Natural killer cell treated with Interleukin-12 subunit alpha and Interleukin-12 subunit beta and Interleukin-15 and Interleukin-18, amount 100 ng/mL, for 72 hours (primary cell): ENCODE measurements around the gene ZNF304. TPM values are rescaled to one million over a fixed set of nuclear protein-coding genes. Genes with fewer than 3 reads are reported as not detected.

Experiments
- total RNA-seq, 2 donors: library from RNA; stranded (reverse); gene quantifications; one replicate each; pipeline ENCODE4 v1.2.3, GENCODE V29; 2022

ZNF304 gene
- total RNA-seq, 2 donors from 2014 or later = 4.7 to 9.8 TPM

Other genes with a start within 250 kb of the ZNF304 start
- not detected for gene USP29, start 231.3 kb upstream of the ZNF304 start, total RNA-seq
- gene ZIM3, start 206.1 kb upstream of the ZNF304 start, total RNA-seq = not detected
- gene DUXA, start 183.8 kb upstream of the ZNF304 start, total RNA-seq = not detected
- gene ZNF264, start 159.8 kb upstream of the ZNF304 start, total RNA-seq = 10 to 100 TPM; 40.0 to 40.6 TPM
- gene AURKC, start 120.2 kb upstream of the ZNF304 start, total RNA-seq = 1 to 10 TPM; 1.0 to 2.0 TPM
- 10 to 100 TPM; 14.7 to 15.5 TPM for gene ZNF805, start 110.6 kb upstream of the ZNF304 start, total RNA-seq
- 100 to 1,000 TPM in 1 of 2 donors, 10 to 100 TPM in 1; 57.5 to 106 TPM for gene ZNF460, start 70.8 kb upstream of the ZNF304 start, total RNA-seq
- 1 to 10 TPM; 5.9 to 7.2 TPM for gene ZNF543, start 30.8 kb upstream of the ZNF304 start, total RNA-seq
- 1 to 10 TPM; 3.5 to 5.2 TPM for gene TRAPPC2B, start 12.3 kb downstream of the ZNF304 start, total RNA-seq
- gene ZNF547, start 12.3 kb downstream of the ZNF304 start, total RNA-seq = 1 to 10 TPM; 2.2 to 3.0 TPM
- gene ZNF548, start 38.6 kb downstream of the ZNF304 start, total RNA-seq = 10 to 100 TPM; 18.9 to 22.0 TPM
- gene ZNF17, start 59.9 kb downstream of the ZNF304 start, total RNA-seq = 10 to 100 TPM; 10.6 to 11.1 TPM
- gene ZNF749, start 84.1 kb downstream of the ZNF304 start, total RNA-seq = 10 to 100 TPM; 11.5 to 21.7 TPM
- gene VN1R1, start 105.9 kb downstream of the ZNF304 start, total RNA-seq = under 1 TPM in 1 of 2 donors, not detected in 1; 0.21 TPM
- 1 to 10 TPM; 3.4 to 6.8 TPM for gene ZNF772, start 126.3 kb downstream of the ZNF304 start, total RNA-seq
- gene ZNF419, start 136.5 kb downstream of the ZNF304 start, total RNA-seq = 1 to 10 TPM; 6.7 to 7.2 TPM
- gene ZNF773, start 148.7 kb downstream of the ZNF304 start, total RNA-seq = 1 to 10 TPM; 4.8 to 5.6 TPM
- gene ZNF549, start 176.1 kb downstream of the ZNF304 start, total RNA-seq = 1 to 10 TPM; 4.8 to 7.3 TPM
- 1 to 10 TPM; 7.8 to 8.8 TPM for gene ZNF550, start 208.6 kb downstream of the ZNF304 start, total RNA-seq
- gene ZNF416, start 227.6 kb downstream of the ZNF304 start, total RNA-seq = 1 to 10 TPM; 3.1 to 3.4 TPM
- gene ZIK1, start 232.9 kb downstream of the ZNF304 start, total RNA-seq = 1 to 10 TPM; 4.8 to 5.5 TPM
- 1 to 10 TPM; 4.7 to 9.8 TPM for gene ZNF530, start 248.6 kb downstream of the ZNF304 start, total RNA-seq